GM04504 (cell line): ENCODE data around the gene VOPP1.
"Not testable (repeated sequence)": the region's sequence is repeated elsewhere in the genome, so short reads cannot be mapped to it uniquely, and the experiment has no call there.

Experiments
- DNase-seq: peaks from one replicate; pipeline ENCODE4 v3.0.0-alpha.2; 2012; ENCODE audit warnings: low read depth

Gene VOPP1, protein sequence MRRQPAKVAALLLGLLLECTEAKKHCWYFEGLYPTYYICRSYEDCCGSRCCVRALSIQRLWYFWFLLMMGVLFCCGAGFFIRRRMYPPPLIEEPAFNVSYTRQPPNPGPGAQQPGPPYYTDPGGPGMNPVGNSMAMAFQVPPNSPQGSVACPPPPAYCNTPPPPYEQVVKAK

DNA sequence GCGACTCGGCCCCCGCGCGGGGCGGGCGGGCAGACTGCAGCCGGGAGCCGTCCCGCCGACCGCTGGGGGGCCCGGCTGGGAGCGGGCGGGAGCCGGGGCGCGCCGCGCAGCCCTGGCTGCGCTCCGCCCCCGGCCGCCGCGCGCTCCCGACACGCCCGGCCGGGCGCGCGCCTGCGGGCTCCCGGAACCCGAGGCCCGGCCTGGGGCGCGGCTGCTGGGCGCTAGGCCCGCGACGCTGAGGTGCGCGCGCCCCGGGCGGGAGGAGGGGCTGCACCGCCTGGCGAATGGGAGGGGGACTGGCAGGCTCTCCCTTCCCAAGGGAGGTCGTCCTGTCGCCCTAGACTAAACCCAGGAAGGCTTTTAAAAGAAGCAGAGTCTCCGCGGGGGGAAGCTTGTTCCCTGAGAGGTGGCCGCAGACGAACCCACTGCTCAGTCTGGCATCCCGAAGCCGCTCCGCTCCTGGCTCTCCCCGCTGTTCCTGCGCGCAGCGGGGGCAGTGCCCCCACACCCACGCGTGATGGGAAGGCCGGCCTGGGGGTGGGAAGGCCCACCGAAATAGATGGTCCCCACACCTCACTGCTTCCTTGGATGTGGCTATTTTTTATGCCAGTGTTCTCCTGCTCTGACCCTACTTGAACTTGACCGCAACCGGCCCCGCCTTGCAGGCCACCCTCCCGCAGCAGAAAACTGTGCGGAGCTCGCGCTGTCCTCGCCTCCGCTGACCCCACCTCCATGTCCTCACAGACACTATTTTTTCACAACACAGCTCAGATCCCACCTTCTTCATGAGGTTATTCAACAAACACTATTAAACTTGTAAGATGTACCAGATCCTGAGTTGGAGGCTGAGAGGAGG, at the start of gene VOPP1:
Gene VOPP1, minus strand, starts transcription at position 125 of the 856 bp plus-strand sequence. CDS start 178 bp downstream, outside the sequence.
- no peak for DNase-seq

GRCh38 chr7:55618913-55619312, 46.6 kb upstream of the VOPP1 start:
- no peak for DNase-seq

GRCh38 chr7:55614365-55615064, 42.2 kb upstream of the VOPP1 start:
- DNase-seq, result not testable (repeated sequence)

DNA sequence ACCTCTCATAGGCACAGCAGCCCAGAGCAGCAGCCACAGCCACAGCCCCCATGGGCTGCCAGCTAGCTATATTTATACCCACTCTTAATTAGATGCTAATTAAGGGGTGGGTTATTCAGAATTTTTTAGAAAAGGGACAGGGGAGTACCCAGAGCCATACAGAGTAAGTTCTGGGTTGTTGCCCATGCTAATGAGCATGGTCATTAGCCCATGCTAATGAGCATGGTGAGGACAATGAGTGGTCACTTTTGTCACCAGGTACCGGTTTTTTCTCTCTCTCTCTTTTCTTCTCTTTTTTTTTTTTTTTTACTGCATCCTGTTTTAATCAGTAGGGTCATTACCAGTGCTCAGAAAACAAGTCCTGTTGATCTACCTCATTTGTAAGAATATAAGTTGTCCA, 37.4 kb upstream of the VOPP1 start:
- not testable (repeated sequence) for DNase-seq

DNA sequence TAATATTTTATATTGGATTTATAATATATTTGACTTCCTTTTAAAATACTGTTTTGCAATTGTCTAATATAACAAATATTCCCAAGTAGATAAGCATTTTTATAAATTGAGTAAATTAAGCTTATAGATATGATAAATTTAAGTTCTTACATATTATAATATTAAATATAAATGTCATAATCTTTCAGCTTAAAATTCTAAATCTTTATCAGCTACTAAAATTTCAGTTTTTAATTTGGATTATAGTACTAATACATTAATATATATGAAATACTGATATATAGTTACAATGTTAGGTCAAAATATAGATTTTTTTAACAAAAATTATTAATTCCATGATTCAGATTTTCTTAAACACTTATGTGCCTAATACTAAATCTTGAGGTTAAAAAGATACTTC, 33.4 kb upstream of the VOPP1 start:
- DNase-seq, result not testable (repeated sequence)

GRCh38 chr7:55597944-55598499, 25.7 kb upstream of the VOPP1 start:
- not testable (repeated sequence) for DNase-seq

DNA sequence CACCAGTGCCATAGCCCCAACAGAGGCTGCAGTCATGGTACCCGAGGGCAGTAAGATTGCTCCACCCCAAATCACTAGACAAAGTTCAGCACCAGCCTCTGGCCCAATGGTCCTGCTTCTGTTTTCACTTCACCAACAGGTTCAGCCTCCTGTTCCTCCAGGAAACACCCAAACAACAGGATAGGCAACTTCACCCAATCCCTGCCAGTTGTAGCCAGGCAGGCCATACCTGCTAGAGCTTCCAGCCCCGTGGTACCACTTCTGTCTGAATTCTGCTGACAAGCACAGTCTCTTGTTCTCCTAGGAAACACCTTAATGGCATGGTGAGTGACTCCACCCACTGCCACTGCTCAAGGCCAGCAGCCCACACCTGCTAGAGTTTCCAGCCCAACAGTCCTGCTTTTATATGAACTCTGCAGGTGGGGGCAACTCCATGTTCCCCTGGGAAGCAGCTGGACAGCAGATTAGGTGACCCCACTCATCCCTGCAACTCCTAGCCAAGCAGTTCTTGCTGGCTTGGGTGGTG, 25.0 kb upstream of the VOPP1 start:
- not testable (repeated sequence) for DNase-seq

- DNase-seq, result no peak
Observed at GRCh38 chr7:55595511-55595910, 23.2 kb upstream of the VOPP1 start.

GRCh38 chr7:55594870-55595269, 22.6 kb upstream of the VOPP1 start:
- no peak for DNase-seq

DNA sequence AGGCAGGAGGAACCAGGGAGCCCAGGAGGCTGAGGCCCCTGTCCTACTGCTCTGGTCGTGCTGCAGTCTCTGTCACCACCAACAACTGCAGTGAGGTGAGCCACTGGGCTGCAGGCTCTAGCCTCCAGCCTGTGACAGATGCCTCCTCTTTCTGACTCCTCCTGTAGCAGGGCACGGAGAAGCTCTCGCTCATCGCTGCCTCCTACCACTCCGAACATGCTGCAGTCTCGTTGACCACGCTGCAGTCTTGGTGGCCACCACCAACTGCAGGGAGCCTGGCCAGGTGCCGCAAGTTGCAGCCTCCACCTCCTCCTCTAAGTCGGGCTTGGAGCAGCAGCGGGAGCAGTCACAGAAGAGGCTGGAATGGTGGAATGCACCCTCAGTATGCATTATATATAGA, 22.1 kb upstream of the VOPP1 start:
- DNase-seq, result no peak

- DNase-seq, result no peak
Observed at GRCh38 chr7:55593515-55594318, 21.4 kb upstream of the VOPP1 start.

GRCh38 chr7:55593172-55593514, 20.8 kb upstream of the VOPP1 start:
- no peak for DNase-seq

GRCh38 chr7:55592492-55592891, 20.2 kb upstream of the VOPP1 start:
- no peak for DNase-seq

DNA sequence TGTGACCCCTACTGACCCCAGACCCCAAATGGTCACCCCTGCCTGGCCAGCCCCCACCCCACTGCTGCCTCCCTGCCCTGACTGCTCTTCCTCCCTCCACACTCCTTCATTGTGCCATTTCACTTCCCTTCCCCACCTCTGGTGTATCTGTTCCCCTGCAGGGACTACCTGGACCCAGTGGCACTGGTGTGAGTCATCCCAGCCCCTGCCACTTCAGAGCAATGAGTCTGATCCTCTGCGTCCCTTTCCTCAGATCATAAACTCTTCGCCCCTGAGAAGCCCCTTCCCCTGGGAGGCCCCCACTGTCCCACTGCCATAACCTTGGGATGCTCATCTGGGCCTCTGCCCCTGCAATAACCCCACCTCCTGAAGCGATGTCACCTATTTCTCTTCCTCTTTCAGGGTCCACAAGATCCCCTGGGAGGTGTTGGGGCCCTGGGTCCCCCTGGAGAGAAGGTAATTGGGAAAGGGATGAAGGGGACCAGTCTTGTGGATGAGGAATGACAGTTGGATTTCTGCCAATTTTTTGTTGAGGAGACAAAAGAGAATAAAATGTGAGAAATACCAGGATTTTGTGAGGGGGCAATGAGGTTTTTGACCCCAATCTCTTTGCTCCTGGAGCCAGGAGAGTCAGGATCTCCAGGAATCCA, 19.1 kb upstream of the VOPP1 start:
- DNase-seq, result no peak

DNA sequence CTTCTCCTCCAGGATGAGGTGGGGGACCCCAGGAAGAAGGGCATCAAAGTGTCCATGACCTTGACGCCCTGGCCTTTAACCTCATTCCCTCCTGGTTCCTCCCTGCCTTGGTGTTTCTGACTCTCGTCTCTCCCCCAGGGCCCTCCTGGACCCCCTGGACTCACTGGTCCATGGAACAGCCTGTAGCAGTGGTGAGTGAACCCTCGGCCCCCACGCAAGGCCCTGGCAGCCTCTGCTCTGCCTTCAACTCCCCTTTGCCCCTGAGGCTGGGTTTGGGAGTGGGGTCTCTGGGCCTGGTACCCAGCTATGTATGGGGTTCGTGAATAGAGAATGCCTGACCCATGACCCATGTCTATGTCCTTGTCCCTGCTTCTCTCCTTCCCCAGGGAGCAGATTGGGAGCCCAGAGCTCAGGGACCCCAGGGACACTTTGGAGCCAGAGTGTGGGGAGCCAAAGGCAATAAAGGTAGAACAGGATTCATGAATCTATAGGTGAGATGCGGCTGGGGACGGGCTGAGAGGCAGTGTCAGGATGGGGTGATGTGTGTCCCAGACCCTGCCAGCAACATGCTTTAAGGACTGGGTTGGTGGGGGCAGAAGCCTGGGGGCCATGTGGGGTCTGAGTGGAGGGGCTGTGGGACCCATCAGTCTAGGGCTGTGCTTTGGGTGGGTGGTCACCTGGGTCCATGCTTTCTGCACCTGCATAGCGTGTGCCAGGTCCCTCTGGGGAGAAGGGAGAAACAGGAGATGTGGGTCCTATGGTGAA, 18.4 kb upstream of the VOPP1 start:
- DNase-seq, result no peak

- DNase-seq, result no peak
Observed at GRCh38 chr7:55589905-55590304, 17.6 kb upstream of the VOPP1 start.

GRCh38 chr7:55588976-55589604, 16.8 kb upstream of the VOPP1 start:
- no peak for DNase-seq

DNA sequence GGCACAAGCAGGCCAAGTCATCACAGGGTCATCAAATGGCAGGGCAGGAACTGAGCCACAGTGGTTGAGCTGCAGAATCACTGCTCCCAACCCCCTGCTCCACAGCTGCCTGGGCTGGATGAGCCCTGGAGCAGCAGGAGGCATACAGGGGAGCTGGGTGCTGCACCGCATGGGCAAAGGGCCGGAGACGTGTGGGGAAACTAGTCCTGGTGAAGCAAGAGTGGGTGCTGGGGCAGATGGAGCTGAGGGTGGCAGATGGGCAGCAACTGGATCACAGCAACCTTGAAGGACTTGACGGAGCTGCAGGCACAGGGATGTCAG, 16.0 kb upstream of the VOPP1 start:
- DNase-seq, result no peak

- no peak for DNase-seq
Observed at GRCh38 chr7:55587687-55588378, 15.5 kb upstream of the VOPP1 start.
